ENCODE results near the gene USP19. TPM values are rescaled to one million over a fixed set of nuclear protein-coding genes. Genes with fewer than 3 reads are reported as not detected.

USP19 gene
- total RNA-seq, 1 experiment from 2014 or later = 66.3 TPM

- Histone ChIP-seq H3K9me3 (ENCODE audit: control insufficient read depth, low read depth, low read length) (no peaks in the 10 kb centered on the region), H3K4ac (ENCODE audit: low read depth, low read length) (no peak overlapping the region), H4K20me1 (ENCODE audit: control insufficient read depth, insufficient read depth, insufficient read length) (no peaks in the 10 kb centered on the region), H2AFZ (ENCODE audit: low read length) (no peak overlapping the region), H3K27ac (ENCODE audit: insufficient read length, low read depth, low read length) (no peak overlapping the region), H3T11ph (ENCODE audit: low read length) (no peak overlapping the region), H2BK15ac (ENCODE audit: low read depth, low read length) (no peak overlapping the region), H3K23ac (ENCODE audit: insufficient read length, low read depth, low read length) (no peak overlapping the region), H3K18ac (ENCODE audit: insufficient read length, low read depth, low read length) (no peak overlapping the region), H4K8ac (replicated peaks; ENCODE audit: insufficient read length, low read depth, low read length) (no peak overlapping the region), H3K4me1 (ENCODE audit: insufficient read depth, low read length) (no peaks in the 10 kb centered on the region; the same call in 1 of the 2 replicates), H3K56ac (ENCODE audit: insufficient read length, low read depth, low read length) (no peak overlapping the region), H3K23me2 (ENCODE audit: insufficient read length, low read depth, low read length, poor library complexity, severe bottlenecking) (peaks cover 2% of the 10 kb centered on the region), H3K79me2 (ENCODE audit: insufficient read depth, low read length) (no peaks in the 10 kb centered on the region), H2BK120ac (ENCODE audit: low read depth, low read length, poor library complexity, severe bottlenecking) (no peak overlapping the region), H3K9ac (ENCODE audit: extremely low read depth, insufficient read length, low read length) (no peak overlapping the region), H2BK20ac (ENCODE audit: low read depth, low read length, poor library complexity, severe bottlenecking) (no peak overlapping the region), H4K5ac (ENCODE audit: insufficient read length, low read depth, low read length) (no peak overlapping the region), H3K79me1 (ENCODE audit: insufficient read depth, low read depth, low read length, poor library complexity, severe bottlenecking) (no peaks in the 10 kb centered on the region), H3K27me3 (ENCODE audit: insufficient read depth, low read length) (no peaks in the 10 kb centered on the region; the same call in 1 of the 2 replicates), H2BK5ac (ENCODE audit: insufficient read length, low read length) (no peak overlapping the region), H2BK12ac (ENCODE audit: insufficient read length, low read depth, low read length) (no peak overlapping the region), H4K91ac (ENCODE audit: insufficient read length, low read depth, low read length) (no peak overlapping the region), H2AK5ac (ENCODE audit: insufficient read length, low read length) (no peak overlapping the region), H3K4me2 (ENCODE audit: insufficient read depth, insufficient read length, low read length) (no peak overlapping the region), H3K14ac (ENCODE audit: insufficient read depth, low read length) (no peak overlapping the region)
- DNase-seq = no peak
- Mint-ChIP-seq H3K27ac (peak overlapping the region in 1 of 3 experiments; percentile 15; a peak in 1 of 7 replicates), H3K27me3 (ENCODE audit: low read depth) (peaks cover 41% of the 10 kb centered on the region), H3K9me3 (no peaks in the 10 kb centered on the region), H3K4me1 (peaks cover 4 to 5% of the 10 kb centered on the region in 2 experiments), H3K36me3 (ENCODE audit: insufficient read depth in 1 of 3, low read depth in 3 of 3) (no peaks in the 10 kb centered on the region), H3K4me3 (no peak overlapping the region; a peak in 1 of 5 replicates)
- TF ChIP-seq CTCF (conservative IDR thresholded peaks at IDR 0.05) = no peak
- WGBS (ENCODE audit: extremely low coverage, insufficient read length, low lambda C conversion rate) = no CpG with 5 or more reads among the region's 2 CpGs
Measured at GRCh38 chr3:49151610-49152009, 31.0 kb upstream of the USP19 start.
